HG03439 (cell line): ENCODE measurements around the gene SCUBE3.

ENCODE experiments used
- ATAC-seq: cut with Tn5 transposase; IDR thresholded peaks from one replicate; pipeline ENCODE4 v1.9.1; 2021; ENCODE audit warnings: mild to moderate bottlenecking, moderate library complexity; ENCODE audit not compliant: unreplicated experiment

SCUBE3 gene

DNA sequence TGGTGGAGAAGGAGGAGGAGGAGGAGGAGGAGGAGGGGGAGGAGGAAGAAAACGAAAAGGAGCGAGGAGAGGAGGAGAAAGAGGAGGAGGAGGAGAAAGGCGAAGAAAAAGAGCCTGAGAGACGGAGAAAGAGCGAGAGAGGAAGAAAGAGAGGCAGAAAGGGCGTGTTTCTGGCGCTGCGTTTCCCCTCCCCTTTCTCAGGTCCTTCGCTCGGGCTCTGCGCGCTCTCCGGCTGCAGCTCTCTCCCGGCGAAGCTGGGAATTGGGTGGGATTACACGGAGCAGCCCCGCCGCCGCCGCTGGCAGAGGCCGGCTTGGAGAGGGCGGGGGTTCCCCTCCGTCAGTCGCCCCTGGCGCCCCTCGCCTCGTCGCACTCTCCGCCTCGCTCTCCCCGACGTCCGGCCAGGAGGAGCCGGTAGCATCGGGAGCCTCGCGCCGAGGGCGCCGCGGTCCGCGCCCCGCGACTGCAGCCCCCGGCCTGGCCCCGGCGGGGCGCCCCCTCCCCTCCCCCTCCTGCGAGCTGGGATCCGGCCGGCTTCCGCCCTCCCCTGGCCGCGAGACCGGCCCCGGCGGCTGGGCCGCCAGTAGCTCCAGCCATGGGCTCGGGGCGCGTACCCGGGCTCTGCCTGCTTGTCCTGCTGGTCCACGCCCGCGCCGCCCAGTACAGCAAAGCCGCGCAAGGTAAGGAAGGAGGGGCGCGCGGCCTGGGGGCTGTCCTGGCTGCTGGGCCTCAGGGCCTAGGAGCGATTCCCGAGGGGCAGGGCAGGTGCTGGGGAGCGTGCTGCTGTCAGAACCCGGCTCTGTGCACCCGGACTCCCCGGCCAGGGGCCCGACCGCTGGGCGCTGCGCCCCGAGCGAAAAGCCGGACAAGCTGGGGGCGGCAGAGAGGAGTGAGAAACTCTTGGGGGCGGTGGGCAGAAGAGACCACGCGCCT is at the start of gene SCUBE3:
Gene SCUBE3, plus strand, starts transcription at position 133 of the 933 bp plus-strand sequence. Its CDS starts 463 bp downstream, at position 596.
- ATAC-seq, result no peak

DNA sequence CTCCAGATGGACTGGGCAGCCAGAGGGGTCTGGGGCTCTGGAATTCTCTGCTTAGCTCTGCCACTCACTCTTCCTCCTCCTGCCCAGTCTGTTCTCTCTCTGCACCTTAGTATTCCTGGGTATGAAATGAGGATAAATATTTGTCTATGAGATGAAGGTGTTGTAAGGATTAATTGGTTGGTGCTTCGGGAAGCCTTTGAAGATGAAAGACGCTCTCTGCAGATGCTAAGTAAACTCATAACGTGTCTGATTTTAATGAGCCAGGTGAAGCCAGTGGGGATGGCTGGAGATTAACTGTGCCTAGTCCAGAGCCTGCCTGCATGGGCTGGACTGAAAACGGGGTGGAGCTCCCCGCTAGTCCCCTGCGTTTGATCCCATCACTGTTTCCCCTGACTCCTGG is 49.5 kb upstream of the SCUBE3 start:
- ATAC-seq, result no peak

DNA sequence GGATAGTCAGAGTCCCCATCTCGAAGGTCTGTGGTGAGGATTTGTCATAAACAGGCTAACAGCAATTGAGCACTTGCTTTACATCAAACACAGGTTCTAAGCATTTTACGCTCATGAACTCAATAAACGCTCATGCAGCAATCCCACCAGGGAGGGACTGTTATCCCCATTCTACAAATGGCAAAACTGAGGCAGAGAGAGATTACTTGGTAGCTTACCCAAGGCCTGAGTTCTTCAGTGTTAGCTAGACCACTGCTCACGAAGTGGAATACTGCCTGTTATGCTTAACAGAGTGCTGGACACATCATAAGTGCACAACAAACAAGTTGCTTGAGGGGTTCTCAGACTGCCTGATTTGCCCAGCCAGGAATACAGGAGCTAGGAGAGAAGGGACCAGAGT is 48.9 kb upstream of the SCUBE3 start:
- ATAC-seq, result no peak

DNA sequence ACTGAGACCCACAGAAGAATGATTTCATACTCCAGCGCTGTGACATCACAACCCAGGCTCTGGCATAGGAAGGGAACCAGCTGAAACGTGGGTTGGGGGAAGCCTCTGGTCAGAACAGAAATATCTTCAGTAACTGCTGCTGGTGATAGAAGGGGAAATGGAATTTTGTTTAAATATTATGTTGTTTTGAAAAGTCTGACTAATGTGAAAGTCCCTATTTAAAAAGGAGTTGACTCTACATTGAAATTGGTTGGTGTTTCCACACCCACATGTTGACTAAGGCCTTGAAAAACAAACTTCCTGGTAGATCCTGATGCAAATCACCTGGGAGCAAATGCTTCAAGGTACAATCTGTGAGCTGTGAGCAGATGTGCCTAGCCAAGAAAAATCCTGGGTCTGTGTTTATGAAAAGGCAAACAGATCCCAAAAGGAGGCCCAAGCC is 48.1 kb upstream of the SCUBE3 start:
- ATAC-seq, result no peak

DNA sequence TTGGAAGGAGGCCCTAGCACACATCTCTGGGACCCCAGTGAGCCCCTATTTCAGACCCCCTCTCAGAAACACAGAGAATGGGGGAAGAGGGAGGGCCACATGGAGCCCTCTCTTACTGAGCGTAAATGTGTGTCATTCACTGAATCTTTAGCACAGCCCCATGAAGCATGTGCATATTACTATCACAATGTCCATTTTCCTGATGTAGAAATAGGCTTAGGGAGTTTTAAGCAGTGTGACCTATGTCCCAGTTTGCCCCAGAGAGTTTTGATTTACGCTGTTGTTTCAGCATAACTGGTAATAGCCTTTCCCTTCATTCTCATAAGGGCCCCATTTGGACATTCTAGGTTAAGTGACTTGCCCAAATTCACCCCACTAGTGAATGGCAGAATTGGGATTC is 47.6 kb upstream of the SCUBE3 start:
- ATAC-seq, result no peak

DNA sequence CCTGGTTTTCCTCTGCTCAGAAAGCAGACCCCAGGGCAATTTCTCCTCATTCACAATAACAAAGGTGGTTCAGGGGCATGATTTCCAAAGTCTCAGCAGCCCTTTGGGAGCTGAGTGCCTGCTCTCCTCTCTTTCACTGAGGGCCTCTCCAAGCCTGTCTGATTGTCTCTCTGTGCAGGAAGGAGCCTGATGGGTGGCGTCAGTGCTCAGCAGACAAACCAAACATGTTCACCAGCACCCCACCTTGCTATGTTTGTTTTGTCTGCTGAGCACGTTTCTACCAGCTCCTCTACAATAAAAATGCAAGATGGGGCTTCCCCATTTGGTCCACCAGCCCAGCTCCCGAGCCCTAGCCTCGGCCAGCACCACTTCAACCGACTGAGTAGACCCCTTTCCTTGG is 47.2 kb upstream of the SCUBE3 start:
- ATAC-seq, result no peak

DNA sequence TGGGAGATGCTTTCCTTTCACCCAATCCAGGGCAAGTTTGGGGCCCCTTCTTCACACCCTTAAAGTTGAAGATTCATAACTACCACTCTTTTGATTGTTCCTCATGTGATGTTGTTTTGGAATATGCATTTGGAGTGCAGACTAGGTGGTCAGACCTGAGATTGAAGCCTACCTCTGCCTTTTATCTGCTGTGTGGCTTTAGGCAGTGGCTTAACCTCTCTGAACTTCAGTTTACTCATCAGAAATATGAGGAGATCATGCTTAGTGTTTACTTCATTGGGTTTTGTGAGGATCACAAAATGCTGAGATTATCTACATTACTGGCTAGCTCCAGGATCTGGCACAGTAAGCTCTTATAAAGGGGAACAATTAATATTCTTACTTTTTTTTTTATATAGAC is 46.3 kb upstream of the SCUBE3 start:
- no peak for ATAC-seq

DNA sequence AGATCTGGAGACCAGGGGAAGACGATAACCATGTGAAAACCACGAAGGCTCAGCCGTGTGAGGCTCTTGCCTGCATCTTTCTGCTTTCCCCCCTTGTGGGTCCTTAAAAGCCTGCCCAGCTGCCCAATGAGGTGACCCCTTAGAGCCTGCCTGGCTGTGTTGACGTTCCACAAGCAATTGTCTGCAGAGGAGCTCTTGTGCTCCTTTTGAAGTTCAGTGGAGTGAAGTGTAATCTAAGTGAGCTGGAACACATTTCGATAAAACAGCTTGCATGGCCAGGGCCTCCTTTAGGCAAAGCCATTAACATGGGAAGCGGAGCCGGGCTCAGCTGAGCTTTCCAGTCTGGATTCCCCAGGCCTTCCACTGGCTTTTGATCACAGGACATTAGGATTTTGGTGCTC is 45.3 kb upstream of the SCUBE3 start:
- ATAC-seq, result no peak

DNA sequence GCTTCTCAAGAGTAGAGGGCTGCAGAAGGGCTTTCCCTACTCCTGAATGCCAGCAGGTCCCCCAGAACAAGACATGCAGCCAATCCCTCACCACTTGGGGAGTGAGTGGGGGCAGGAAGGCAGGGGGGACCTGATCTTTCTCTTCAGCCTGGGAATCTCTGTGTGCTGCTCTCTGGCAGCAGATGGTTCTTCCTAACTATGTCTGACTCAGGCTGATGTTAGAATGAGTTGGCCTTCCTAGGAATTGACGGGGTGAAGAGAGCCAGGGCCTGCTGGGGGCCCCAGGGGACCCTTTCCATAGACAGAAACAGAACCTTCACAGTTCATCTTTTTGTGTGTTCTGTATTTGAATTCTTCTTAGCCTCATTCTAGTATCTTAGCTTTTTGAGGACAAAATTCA is 43.6 kb upstream of the SCUBE3 start:
- ATAC-seq, result no peak

DNA sequence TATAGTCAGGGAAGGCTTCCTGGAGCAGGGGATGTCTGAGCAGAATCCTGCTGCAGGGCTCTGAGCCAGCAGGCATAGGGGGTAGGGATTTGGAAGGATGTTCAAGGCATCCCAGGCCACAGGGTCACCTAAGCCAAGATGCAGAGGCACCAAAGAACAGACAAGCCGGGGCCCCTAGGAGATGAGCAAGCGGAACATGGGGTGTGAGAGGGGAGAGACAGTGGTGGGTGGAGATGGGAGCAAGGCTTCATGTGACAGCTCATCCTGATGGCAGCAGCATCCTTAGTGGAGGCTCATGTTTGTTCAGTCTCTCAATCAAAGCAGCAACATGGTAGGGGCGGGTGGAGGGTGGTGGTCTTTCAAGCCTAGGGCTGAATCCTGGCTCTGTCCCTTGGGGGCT is 42.9 kb upstream of the SCUBE3 start:
- ATAC-seq, result no peak

DNA sequence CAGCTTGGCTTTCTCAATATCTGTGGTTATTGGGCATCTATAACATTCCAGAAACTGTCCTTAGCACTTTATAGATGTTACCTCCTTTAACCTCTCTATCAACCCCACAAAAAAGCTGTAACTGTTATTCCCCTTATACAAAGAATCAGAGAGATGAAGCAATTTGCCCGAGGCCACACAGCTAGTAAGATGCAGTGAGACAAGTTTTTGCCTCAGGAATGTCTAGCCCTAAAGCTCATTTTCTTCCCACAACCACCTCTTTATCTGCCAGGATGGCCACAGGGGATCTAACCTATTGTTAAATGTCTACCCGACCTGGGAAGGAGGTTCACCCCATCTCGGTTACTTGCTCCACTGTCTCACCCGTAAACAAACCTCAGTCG is 40.7 kb upstream of the SCUBE3 start:
- ATAC-seq, result no peak

DNA sequence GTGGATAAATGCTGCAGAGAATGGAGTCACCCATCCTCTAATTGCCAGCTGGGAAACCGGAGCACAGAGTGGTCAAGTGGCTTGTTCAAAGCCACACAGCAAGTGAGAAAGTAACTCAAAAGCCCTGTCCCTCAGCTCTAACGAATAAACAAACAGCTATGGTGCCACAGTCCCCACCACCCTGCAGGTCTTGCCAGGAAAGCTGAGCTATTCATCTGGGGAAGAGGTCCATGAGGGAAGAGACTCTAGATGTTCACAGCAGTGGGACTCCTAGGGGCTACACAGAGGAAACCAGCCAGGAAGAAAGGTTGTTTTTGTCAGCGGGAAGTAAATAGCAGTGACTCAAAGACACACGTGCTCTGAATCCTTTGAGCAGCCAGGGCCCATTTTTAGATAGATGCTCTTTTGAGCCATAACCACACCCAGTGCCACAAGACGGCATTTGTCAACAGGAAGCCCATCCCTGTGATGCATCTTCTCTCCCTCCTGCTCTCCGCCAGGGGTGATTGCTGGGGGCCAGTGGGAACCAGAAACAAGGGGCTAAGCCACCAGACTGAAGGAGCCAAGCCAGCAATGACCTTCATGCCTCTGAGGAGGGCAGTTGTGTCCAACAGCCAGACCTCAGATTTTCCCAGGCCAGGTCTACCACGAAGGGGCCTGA is 40.2 kb upstream of the SCUBE3 start:
- no peak for ATAC-seq

DNA sequence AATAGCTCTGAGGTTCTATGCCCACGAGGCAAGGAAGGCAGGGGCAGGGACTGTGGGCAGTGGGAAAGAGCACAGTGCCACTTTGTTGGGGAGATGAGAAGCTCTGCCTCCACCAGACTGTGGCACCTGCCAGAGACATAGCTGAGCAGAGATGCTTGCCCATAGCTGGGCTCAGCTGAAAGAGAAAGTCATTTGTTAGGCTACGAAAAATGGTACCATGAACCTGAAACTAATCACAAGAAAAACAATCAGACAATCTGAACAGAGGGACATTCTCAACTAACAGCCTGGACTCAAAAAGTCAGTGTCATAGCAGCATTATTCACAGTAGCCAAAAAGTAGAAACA is 39.7 kb upstream of the SCUBE3 start:
- ATAC-seq, result no peak

DNA sequence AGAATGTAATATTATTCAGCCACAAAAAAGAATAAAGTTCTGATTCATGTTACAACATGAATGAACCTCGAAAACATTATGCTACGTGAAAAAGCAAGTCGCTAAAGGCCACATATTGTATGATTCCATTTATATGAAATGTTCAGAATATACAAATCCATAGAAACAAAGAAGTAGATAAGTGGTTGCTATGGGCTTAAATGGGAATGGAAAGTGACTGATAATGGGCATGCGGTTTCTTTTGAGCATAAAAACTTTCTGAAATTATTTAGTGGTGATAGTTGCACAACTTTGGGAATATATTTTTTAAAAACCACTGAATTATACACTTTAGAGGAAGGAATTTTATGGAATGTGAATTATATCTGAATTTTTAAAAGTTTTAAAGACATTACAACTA is 39.3 kb upstream of the SCUBE3 start:
- ATAC-seq, result no peak

DNA sequence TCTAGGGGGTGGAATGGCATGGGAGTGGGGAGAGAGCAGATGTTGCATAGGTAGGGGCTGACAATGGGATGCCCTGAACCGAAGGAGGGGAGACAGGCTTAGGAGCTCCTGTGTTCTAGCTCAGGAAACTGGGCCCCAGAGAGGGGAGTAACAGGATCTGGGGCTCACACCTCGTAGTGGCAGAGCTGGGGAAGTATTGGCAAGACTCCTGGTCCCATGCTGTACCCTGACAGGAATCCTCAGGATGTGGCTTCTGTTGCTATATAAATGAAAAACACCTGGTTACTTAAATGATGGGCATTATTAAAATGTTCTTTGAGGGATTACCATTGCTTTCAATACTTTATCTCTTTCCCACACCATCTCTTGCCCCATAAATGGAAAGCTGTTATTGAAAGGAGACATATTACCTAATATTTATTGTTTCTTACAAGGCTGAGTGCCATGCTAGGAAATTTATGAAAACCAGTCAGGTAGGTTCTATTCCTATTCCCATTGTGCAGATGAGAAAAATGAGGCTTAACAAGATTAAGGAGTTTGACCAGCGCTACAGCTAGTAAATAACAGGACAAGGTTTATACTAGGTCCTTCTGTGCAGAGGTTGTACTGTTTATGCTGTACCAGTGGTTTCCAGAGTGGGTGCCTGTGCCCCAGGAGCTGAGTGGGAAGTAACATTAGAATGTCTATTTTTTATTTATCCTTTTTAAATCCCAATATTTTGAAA is 37.3 kb upstream of the SCUBE3 start:
- no peak for ATAC-seq

DNA sequence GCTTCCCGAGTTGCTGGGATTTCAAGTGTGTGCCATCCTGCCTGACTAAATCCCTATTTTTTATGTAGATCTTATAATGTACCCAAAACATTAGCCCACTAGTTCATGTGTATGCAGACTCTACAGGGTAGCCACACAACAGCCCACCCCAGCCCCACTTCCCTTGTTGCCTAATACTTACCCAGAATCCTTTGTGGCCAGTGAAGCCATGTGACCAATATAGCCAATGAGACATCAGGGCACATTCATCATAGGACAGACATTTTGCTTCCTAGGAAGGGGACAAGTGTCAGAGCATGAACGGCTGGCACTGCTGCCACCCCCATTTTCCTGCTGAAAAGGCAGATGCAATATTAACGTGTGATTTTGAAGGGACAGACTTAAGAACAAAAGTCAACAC is 36.6 kb upstream of the SCUBE3 start:
- no peak for ATAC-seq

DNA sequence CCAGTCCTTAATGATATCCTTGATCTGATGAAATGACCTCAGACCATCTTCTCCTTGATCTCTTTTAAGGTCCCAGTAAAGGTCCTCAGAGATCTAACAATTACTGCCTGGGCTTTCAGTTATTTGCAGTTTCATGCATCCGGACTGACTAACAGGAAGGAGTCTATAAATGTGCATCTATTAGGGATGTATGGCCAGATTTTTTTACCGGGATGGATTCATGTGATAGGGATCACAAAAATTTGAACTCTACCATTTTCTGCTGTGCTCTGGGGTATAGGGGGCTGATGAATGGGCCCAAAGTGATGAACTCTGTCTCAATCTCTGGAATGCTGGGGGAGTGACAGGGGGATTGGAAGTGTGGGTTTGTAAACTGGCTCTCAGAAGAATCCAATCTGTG is 36.2 kb upstream of the SCUBE3 start:
- ATAC-seq, result no peak

DNA sequence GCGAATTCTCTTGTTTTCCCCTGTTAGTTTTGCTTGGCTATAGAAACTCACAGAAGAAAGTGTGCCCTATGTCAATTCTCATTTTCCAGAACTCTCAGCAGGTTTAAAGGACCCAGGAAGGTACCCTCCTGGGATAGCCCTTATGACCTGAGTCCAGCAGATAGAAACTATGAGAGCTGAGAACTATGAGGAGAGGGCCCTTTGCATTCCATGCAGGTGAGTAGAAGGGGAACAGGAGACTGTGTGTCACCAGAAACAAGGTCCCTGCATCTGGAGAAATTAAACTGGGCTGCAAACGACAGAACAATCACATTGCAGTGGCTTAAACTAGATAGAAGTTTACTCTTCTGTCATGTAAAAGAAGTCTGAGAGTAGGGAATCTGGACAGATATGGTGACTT is 35.7 kb upstream of the SCUBE3 start:
- no peak for ATAC-seq

DNA sequence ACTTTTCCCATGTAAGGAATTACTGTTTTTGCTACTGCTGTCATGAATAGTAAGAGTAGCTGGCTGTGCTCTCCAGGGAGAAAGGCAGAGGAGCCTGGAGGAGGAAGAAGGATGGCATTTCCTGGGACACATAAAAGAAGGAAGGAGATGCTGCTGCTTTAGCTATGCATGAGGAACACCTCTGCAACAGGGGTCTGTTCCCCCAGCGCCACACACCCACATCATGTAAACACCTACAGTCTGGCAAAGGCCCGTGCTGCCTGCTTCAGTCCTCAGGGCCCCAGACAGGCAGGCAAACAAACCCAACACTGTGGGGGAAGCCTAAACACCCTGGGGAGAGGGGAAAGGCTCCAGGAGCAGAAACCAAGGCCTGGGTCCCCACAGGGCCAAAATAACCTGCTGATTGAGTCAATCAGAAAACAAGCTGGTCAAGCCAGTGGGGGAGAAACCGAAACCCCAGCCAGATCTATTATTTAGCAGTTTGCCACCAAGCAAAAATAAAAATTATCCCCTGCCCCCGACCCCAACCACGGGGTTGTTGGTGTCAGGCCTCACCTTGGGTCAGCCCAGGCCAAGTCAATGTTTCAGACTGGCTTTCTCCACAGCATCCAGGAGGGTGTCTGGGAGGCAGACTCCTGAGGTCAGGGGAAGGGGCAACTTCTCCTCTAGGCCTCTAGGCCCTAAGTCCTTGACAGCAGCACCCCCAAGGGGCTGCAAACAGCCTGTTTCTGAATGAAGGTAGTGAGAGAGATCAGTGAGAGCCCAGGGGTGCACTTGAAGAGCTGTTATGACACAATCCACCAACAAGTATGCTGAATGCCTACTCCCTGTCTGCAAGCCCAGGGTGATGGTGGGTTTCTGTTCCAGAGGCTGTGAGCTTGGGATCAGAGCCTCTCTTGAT is 34.6 kb upstream of the SCUBE3 start:
- no peak for ATAC-seq

DNA sequence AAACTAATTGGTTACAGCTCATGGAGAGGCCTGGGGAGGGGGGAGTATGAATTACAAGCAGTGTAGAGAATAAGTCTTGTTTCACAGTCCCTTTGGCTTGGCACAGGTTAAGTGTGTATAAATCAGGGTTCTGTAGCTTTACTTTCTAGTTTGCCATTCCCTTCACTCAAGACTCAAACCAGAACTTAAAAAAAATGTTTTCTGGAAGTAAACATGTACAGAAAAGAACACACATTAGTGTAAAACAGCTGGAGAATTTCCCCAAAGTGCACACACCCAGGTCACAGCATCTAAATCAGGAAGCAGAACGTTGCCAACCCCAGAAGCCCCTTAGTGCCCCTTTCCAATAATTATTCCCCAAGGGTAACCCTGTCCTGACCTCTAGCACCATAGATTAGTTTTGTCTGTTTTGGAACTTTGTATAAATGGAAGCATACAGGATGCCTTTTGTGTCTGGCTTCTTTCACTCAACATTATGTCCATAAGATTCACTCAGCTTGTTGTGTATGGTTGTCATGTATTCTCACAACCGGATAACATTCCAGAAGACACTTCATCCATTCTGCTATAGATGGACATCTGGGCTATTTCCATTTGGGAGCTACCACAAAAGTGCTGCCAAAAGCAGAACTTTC is 33.7 kb upstream of the SCUBE3 start:
- ATAC-seq, result no peak
